Gastrocnemius medialis (tissue), 4 donors: ENCODE measurements around the gene VDR. TPM values are rescaled to one million over a fixed set of nuclear protein-coding genes. Genes with fewer than 3 reads are reported as not detected.
A peak's percentile ranks its signal among the peaks of the same experiment; 100 is the strongest.

ENCODE experiments used
- ATAC-seq, 2 donors: fragments of 150-250 bp; one replicate each; pipeline ENCODE4 v1.9.1; 2016
- DNase-seq, 2 donors: peaks; one replicate each; pipeline ENCODE4 v3.0.0-alpha.2; 2019
- H3K27ac ChIP-seq, 4 donors: fragments of 200-600 bp; sonication (generic); 1 replicate in 1 of 4; 2 replicates in 3 of 4; pipeline ENCODE4 v1.5.1; 2016 to 2018; ENCODE audit warnings: mild to moderate bottlenecking in 2 of 4, moderate library complexity in 1 of 4
- H3K27me3 ChIP-seq, 3 donors: fragments of 200-600 bp; sonication (generic) in 2 of 3; 1 replicate in 1 of 3; 2 replicates in 2 of 3; pipeline versions ENCODE4 v1.5.1 to v1.6.0; 2016 to 2019; ENCODE audit warnings: mild to moderate bottlenecking in 1 of 3, moderate library complexity in 1 of 3
- H3K36me3 ChIP-seq, 2 donors: fragments of 200-600 bp; sonication (generic) in 1 of 2; one replicate each; pipeline ENCODE4 v1.5.1; 2017 to 2018
- H3K4me1 ChIP-seq, 2 donors: fragments of 200-600 bp; sonication (generic) in 1 of 2; one replicate each; pipeline ENCODE4 v1.5.1; 2016 to 2017; ENCODE audit warnings: mild to moderate bottlenecking in 2 of 2
- H3K4me3 ChIP-seq, 4 donors: fragments of 200-600 bp; sonication (generic) in 3 of 4; 1 replicate in 1 of 4; 2 replicates in 3 of 4; pipeline ENCODE4 v1.5.1; 2016 to 2019; ENCODE audit warnings: mild to moderate bottlenecking in 2 of 4
- H3K9me3 ChIP-seq, 3 donors: fragments of 200-600 bp; sonication (generic) in 2 of 3; 1 replicate in 1 of 3; 2 replicates in 2 of 3; pipeline ENCODE4 v1.5.1; 2016 to 2019
- POLR2A ChIP-seq, 2 donors: fragments of 450-650 bp; IDR thresholded peaks; one replicate each; pipeline ENCODE4 v1.6.1; 2017; ENCODE audit warnings: antibody characterized with exemption in 2 of 2, mild to moderate bottlenecking in 2 of 2, moderate library complexity in 2 of 2
- in situ Hi-C, 4 donors: fragments of 200-750 bp; cut with MboI; loops; one replicate each; pipeline versions ENCODE4 v1.15.0 to v1.8.0; 2017; ENCODE audit warnings: low sequenced_read_pairs in 4 of 4
- intact Hi-C: fragments of 100-400 bp; cut with DNase I; formaldehyde crosslinking; loops from one replicate; pipeline ENCODE4 v1.15.1; 2023; ENCODE audit warnings: low total_unique reads
- total RNA-seq, 4 donors: library from RNA; depleted of rRNA; stranded (reverse); fragments of >200 nt; gene quantifications; one replicate each; pipeline versions ENCODE4 v1.1.0 to v1.2.3, GENCODE V29; 2016
- TF ChIP-seq, protein P1 (sequence below), 5 experiments: fragments of 450-650 bp in 3 of 5; fragments of 200-600 bp in 2 of 5; sonication (generic) in 2 of 5; IDR thresholded peaks in 4 of 5; conservative IDR thresholded peaks in 1 of 5; 1 replicate in 4 of 5; 2 replicates in 1 of 5; pipeline ENCODE4 v1.5.1; 2016 to 2019; ENCODE audit warnings: antibody characterized with exemption in 5 of 5, mild to moderate bottlenecking in 3 of 5, moderate library complexity in 3 of 5

Gene VDR
- total RNA-seq, 4 donors from 2014 or later, result 3.2 to 6.1 (median 4.4) TPM

GRCh38 chr12:47829584-47829983 is 75.2 kb downstream of the VDR start:
- TF ChIP-seq, protein P1, sequence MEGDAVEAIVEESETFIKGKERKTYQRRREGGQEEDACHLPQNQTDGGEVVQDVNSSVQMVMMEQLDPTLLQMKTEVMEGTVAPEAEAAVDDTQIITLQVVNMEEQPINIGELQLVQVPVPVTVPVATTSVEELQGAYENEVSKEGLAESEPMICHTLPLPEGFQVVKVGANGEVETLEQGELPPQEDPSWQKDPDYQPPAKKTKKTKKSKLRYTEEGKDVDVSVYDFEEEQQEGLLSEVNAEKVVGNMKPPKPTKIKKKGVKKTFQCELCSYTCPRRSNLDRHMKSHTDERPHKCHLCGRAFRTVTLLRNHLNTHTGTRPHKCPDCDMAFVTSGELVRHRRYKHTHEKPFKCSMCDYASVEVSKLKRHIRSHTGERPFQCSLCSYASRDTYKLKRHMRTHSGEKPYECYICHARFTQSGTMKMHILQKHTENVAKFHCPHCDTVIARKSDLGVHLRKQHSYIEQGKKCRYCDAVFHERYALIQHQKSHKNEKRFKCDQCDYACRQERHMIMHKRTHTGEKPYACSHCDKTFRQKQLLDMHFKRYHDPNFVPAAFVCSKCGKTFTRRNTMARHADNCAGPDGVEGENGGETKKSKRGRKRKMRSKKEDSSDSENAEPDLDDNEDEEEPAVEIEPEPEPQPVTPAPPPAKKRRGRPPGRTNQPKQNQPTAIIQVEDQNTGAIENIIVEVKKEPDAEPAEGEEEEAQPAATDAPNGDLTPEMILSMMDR (IDR thresholded peaks at IDR 0.05 in 4 of 5, conservative IDR thresholded peaks at IDR 0.05 in 1 of 5), result no peak
- TF ChIP-seq POLR2A (IDR thresholded peaks at IDR 0.05), result no peak
- H3K9me3 ChIP-seq, result no peaks in the 10 kb centered on the region
- in situ Hi-C loops (loop anchor here in 2 of 4 donors (25.0 kb wide), 1 partner anchor 92 kb away; the partner anchor contains the start of gene ENDOU (in 2 of the 2)), intact Hi-C loops (no loop called here)
- no peak for ATAC-seq
- H3K27me3 ChIP-seq, result no peaks in the 10 kb centered on the region
- peaks cover 17 to 29% of the 10 kb centered on the region in 2 donors for H3K4me1 ChIP-seq
- no peak overlapping the region for H3K4me3 ChIP-seq
- H3K27ac ChIP-seq, result peak overlapping the region; percentile 69 to 77 (median 73)
- DNase-seq, result no peak
- H3K36me3 ChIP-seq, result no peaks in the 10 kb centered on the region

DNA sequence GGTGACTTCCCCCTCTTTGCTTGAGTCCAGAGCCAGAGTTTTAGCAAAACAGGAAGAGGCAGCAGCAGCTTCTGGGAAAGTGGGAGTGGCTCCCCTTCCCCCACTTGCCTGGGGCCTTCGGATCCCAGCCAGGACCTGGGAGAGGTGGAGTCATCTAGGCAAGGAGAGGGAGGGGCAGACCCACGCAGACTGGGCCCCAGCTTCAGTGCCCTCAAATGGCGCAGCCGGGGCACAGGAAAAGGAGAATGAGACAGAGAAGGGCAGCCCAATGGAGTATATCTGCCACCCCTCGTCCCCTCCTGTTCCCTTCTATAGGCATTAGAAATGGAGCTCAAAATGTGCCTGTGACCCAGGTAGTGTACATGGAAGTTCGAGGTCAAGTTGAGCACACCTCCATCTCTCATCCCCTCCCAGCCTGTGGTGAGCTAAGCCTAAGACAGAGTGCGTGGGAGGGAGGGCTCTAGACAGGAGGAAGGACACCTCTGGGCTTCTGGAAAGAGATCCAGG is 75.8 kb downstream of the VDR start:
- Histone ChIP-seq H3K27me3 (no peaks in the 10 kb centered on the region), H3K4me1 (peaks cover 21 to 33% of the 10 kb centered on the region in 2 donors), H3K27ac (peak overlapping the region; percentile 69 to 77 (median 73)), H3K9me3 (no peaks in the 10 kb centered on the region), H3K4me3 (no peak overlapping the region), H3K36me3 (no peaks in the 10 kb centered on the region)
- TF ChIP-seq POLR2A (IDR thresholded peaks at IDR 0.05), result no peak
- TF ChIP-seq, protein P1 (IDR thresholded peaks at IDR 0.05 in 4 of 5, conservative IDR thresholded peaks at IDR 0.05 in 1 of 5), result no peak
- in situ Hi-C loops, result loop anchor here in 2 of 4 donors (25.0 kb wide), 1 partner anchor 92 kb away; the partner anchor contains the start of gene ENDOU (in 2 of the 2)
- ATAC-seq (peak; percentile 44 to 45), DNase-seq (peak; percentile 56 to 71)
- intact Hi-C loops, result no loop called here

- ATAC-seq (peak; percentile 34 to 41), DNase-seq (no peak)
- H3K36me3 ChIP-seq, result no peaks in the 10 kb centered on the region
- no peak overlapping the region for H3K4me3 ChIP-seq
- H3K9me3 ChIP-seq, result no peaks in the 10 kb centered on the region
- in situ Hi-C loops (loop anchor here in 2 of 4 donors (25.0 kb wide), 1 partner anchor 91 kb away; the partner anchor contains the start of gene ENDOU (in 2 of the 2)), intact Hi-C loops (no loop called here)
- TF ChIP-seq, protein P1 (IDR thresholded peaks at IDR 0.05 in 4 of 5, conservative IDR thresholded peaks at IDR 0.05 in 1 of 5), result no peak
- no peak for TF ChIP-seq POLR2A (IDR thresholded peaks at IDR 0.05)
- H3K27me3 ChIP-seq, result no peaks in the 10 kb centered on the region
- peaks cover 25 to 36% of the 10 kb centered on the region in 2 donors for H3K4me1 ChIP-seq
- peak overlapping the region; percentile 69 to 77 (median 73) for H3K27ac ChIP-seq
Observed at GRCh38 chr12:47828008-47828975, 76.5 kb downstream of the VDR start.

GRCh38 chr12:47825173-47825639 is 79.6 kb downstream of the VDR start:
- H3K27me3 ChIP-seq, result no peaks in the 10 kb centered on the region
- TF ChIP-seq, protein P1 (IDR thresholded peaks at IDR 0.05 in 4 of 5, conservative IDR thresholded peaks at IDR 0.05 in 1 of 5), result no peak
- TF ChIP-seq POLR2A (IDR thresholded peaks at IDR 0.05), result no peak
- peak overlapping the region; percentile 47 to 94 (median 88) for H3K27ac ChIP-seq
- H3K4me3 ChIP-seq, result no peak overlapping the region
- DNase-seq (peak in 1 of 2 donors; percentile 52), ATAC-seq (no peak)
- peaks cover 54 to 59% of the 10 kb centered on the region in 2 donors for H3K4me1 ChIP-seq
- H3K9me3 ChIP-seq, result no peaks in the 10 kb centered on the region
- in situ Hi-C loops (loop anchor here in 2 of 4 donors (25.0 kb wide), 1 partner anchor 88 kb away; the partner anchor contains the start of gene ENDOU (in 2 of the 2)), intact Hi-C loops (no loop called here)
- H3K36me3 ChIP-seq, result no peaks in the 10 kb centered on the region
